GM19455 (cell line): ENCODE data around the gene ACTL8.

Experiments
- ATAC-seq: cut with Tn5 transposase; IDR thresholded peaks from one replicate; pipeline ENCODE4 v1.9.1; 2021; ENCODE audit not compliant: unreplicated experiment

Gene ACTL8, protein sequence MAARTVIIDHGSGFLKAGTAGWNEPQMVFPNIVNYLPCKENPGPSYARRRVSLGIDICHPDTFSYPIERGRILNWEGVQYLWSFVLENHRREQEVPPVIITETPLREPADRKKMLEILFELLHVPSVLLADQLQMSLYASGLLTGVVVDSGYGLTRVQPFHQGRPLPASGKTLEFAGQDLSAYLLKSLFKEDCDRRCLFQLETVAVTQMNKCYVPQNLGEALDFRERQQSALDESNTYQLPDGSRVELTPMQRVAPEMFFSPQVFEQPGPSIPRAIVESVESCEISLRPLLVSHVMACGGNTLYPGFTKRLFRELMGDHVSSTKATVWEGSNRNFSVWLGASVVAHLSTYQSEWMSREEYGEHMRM

DNA sequence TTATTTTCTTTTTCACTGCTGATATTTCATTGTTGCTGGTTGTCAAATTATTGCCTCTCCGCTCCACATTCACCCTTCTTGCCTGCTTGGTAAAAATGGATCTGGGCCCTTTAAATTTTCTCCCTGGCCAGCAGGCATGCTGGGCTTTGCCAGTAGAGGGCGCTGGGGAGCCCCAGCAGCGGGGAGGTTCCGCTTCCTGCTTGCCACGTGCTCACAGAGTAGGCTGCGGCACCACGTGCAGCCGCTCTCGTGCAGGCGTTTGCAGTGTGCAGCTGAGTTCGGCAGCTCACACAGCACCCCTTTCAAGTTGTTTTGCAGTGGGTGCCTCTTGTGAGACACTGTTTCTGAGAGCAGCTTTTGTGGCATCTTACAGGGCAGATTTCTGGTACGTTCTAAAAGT is at the start of gene ACTL8:
Gene ACTL8 (plus strand): TSS at position 214 of the 400 bp plus-strand sequence. CDS start 67,676 bp downstream, outside the sequence.
- no peak for ATAC-seq

DNA sequence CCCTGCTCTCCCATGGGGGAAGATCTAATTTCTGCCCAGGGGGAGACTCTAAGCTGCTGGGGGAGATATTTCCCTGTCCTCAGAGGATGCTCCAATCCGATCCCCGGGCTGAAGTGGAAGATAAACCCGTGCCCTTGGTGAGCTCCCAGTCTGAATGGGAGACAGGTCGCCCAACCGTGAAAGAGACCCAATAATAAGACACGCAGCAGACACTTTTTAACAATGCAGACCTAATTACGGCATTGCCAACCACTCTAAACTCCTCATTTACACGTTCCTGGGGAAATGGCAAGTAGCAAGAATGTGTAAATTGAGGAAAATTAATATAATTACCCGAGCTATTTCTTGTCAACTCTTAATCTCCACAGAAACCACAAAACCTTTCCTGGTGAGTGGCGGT is 48.7 kb upstream of the ACTL8 start:
- no peak for ATAC-seq

DNA sequence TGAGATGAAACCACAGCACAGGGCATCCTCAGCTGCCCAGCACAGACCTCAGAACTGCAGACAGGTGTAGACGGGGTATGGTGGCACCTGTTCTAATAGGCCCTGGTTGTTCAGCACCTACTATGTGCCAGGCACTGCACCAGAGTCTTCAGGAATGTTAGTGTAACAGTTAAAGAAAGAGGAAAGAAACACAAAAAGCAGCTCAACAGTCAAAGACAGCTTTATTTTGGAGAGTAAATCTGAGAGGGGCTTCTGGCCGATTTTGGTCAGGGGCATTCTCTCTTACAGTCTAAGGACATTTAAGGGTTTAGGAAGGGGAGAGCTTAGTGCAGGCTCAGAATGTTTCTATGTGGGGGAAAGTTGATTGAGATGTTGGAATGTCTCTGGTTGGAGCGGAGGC is 45.2 kb upstream of the ACTL8 start:
- ATAC-seq: no peak

DNA sequence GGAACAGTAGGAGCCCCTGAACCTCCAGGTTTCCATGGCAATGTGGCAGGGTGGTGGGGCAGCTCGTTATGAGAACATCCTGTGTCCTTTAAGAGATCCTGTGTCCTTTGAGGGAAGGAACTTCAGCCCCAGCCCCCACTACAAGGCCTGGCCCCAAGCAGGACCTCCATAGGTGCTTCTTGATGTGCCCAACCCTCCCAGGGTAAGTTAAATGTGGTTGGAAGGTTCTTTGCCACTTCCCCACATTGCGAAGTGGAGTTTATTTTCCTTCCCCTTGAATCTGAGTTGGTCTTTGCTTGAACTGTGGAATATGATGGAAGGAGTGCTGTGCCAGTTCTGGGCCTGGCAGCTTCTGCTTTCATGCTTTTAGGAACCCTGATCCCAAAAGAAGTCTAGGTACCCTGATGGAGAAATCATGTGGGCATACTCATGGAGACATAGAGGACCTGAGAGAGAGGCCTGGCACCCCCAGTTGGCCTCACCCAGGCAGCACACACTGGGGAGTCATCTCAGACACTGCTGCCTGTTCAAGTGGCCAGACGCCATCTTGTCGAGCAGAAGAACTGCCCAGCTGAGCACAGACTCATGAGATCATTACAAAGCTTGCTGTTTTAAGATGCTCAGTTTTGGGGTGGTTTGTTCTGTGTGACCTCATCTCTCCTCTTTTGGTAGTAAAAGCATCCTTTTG is 44.1 kb upstream of the ACTL8 start:
- no peak for ATAC-seq

DNA sequence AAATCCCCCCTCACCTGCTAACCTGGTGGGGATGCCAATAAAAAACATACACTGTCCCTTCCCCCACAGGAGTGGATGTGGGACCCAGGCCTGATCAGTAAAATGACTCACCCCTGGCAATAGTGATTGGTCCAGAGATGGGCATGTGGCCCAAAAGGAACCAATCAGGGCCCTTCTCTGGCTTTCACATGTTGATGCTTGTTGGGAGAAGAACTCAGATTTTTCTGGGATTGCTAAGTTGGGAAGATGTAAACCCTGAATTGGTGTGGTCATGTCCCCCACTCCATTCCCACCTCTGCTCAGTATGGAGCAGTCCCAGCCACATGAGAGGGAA is 43.6 kb upstream of the ACTL8 start:
- no peak for ATAC-seq

DNA sequence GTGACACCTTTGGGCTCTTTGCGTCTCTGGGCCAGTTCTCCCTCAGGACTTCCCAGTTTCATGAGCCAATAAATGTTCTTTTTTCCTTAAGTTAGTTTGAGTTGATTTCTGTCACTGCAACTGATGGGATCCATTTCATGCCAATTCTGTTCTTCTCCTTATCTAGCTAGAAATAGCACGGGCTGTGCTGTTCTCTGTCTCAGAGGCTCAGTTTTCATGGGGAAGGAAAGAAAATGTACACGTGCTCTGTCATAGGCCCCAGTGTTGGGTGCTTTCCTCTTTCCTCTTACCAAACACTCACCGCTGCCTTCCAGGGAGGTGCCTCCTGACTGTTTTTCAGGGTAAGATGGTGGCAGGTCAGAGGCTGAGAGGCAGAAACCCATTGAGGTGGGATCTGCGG is 43.2 kb upstream of the ACTL8 start:
- ATAC-seq: no peak

DNA sequence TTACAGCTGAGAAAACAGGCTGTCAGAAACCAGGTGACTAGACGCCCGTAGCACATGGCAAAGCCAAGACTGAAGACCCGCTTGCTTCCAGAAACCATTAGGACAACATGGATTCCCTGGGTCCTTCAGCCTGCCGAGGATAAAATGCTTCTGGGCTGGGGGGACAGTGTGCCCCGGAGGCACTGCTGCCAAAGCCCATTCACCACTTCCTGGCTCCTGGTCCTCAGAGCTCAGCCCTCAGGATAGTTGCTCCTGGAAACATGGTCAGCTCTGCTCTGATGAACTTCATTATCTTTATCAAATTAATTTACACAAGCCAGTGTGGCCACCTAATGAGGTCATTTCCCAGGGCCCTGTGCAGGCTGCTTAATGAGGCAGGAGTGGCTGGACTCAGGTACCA is 41.1 kb upstream of the ACTL8 start:
- no peak for ATAC-seq

DNA sequence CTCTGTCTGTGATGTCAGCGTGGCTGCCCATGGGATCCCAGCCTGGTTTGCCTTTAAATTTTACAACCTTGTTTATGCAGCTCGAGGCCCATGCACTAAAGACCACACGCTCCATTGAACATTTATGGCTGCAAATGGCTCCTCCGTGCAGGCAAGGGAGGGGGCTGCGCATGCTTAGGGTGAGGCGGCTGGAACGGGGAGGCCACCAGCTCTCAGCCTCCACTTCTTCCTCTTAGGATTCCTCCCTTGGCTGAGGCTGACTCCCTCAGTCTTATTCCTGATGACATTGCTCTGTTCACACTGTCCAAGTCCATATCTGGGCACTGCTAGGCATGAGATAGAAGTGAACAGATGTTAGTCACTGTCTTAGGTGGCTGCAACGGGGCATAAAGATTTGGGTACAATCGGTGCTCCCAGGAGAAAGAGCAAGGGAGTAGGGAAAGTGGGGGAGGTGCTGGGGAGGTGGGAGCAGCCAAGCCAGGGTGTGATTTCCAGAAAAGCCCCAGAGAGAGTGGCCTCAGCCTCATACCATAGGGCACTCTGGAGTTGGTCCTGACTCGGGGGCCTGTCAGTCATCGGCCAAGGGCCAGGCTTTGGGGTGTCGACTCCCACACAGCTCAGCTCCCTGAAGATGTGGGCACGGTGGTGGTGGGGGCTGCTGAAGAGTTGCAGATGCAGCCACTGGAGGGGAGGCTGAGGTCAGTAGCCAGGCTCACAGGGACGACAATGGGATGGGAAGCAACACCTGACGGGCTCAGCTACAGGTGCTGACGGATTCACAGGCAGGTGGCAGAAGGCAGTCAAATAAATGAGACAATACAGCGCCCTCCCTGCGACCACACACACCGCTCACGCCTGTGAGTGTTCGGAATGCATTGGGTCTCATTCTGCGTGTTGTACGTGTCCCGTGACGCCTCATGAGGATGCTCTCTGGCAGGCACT is 37.3 kb upstream of the ACTL8 start:
- ATAC-seq: no peak

DNA sequence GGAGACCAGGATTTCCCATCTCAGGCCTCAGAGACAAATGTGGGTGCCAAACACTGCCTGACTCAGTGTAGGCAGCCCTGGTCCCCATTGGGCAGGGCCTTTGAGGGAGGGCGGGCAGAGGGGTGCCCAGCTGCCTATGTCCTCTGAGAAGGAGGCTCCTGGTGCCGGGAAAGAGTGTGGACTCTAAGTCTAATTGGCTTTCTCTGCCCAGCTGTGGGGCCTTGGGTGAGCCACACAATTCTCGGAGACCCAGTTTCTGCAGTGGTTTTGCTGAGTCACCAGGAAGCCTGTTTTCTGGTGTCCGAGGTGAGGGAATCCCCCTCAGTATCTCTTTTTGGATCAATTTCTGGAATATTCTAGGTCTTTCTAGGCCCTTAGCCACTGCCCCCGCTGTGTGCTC is 35.3 kb upstream of the ACTL8 start:
- no peak for ATAC-seq

DNA sequence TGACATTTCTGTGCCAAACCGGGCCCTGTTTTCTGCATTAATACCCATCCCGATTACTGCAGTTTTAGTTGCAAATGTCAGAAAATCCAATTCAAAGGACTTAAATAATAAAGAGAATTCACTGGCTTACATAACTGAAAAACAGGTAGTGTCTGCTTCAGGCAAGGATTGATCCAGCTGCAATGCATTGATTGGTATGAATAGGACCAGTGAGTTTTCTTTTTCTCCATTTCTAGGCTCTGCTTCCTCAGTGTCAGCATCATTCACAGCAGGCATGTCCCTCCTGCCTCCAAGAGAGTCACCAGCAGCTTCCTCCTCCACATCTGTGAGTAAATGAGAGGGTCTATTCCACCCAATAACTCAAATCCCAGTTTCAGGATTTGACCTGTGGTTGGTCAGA is 33.7 kb upstream of the ACTL8 start:
- no peak for ATAC-seq

DNA sequence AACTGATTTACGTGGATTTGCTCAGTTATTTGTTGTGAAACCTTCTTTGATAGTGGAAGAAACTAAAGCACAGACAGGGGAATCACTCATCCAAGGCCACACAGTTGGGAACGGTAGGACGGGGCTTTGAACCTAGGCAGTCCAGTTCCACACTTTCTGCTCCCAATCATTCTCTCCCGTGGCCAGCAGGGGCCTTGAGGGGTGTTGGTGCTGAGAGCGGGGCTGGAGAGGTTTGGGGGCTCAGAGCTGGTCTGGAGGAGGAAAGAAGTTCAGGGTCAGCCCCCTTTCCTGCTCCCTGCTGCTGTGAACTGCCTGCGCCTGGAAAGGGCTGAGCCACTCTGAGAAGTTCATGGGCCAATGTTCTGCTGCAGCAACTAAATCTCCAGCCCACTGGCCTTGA is 31.4 kb upstream of the ACTL8 start:
- no peak for ATAC-seq

DNA sequence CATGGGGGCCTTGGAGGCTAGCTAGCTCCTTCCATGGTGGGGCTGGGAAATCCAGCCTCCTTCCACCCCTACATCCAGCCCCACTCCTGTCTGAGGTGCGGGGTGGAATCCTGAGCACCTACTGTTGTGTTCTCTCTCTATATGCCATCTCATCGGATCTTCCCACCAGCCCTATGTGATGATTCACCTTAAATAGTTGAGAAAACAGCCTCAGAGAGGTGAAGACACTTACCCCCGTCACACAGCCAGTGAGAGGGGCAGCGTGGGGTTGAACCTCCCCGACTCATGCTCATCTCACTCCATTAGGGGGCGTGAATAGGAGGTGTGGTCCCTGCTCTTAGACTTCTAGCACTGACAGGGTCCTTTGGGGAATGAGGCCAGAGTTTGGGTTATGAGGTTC is 31.0 kb upstream of the ACTL8 start:
- no peak for ATAC-seq

DNA sequence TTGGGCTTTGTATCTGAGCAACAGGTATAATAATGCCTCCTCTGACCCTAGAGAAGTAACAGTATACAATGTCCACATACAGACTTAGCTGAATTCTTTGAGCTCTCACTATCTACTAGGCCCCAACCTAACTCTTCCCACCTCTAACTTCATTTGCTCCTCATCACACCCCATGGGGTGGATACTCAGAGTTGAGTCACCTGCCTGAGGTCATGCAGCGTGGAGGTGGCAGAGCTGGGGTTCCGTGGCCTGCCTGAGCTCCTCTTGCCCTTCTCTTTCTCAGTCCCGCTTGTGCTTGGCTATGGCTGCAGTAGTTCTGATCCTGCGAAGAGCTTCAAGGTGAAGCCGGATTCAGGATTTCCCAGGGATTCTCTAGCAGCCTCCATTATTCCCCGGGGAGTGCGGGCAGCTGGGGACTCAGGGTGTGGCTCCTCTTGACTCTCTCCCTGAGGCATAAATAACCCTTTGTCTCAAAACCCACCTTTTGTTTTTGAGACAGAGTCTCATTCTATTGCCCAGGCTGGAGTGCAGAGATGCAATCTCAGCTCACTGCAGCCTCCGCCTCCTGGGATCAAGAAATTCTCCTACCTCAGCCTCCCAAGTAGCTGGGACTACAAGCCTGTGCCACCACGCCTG is 29.9 kb upstream of the ACTL8 start:
- no peak for ATAC-seq

DNA sequence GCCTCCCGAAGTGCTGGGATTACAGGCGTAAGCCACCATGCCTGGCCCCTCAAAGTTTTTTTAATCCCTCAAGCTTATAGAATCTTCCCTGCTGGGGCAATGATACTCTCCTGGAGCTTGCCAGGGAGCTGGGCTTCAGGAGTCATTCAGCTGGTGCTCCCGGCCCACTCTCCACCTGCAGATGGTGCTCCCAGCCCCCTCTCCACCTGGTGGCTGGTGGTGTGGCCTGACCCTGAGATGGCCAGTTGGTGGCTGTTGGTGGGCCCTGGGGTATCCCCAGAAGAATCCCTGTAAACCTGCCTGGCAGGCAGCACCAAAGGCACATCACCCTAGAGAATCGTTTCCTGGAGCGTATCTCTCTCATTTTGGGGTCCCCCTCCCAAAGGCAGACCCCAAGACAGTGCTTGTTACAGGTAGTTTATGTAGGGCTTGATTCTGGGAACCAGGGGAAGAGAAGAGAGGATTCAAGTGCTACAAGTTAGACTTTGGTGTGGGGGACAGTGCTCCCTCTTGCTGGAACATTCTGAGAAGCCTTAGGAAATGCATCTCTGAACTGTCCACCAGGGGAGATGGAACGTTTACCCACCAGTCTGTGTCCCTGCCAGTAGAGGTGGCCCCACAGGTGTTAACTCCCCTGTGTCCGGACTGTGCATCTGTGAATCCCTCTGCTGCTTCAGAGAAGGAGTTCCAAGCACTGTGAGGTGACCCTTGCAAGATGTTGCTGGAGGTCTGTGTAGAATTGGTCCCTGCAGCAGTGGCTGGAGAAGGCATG is 29.1 kb upstream of the ACTL8 start:
- no peak for ATAC-seq

DNA sequence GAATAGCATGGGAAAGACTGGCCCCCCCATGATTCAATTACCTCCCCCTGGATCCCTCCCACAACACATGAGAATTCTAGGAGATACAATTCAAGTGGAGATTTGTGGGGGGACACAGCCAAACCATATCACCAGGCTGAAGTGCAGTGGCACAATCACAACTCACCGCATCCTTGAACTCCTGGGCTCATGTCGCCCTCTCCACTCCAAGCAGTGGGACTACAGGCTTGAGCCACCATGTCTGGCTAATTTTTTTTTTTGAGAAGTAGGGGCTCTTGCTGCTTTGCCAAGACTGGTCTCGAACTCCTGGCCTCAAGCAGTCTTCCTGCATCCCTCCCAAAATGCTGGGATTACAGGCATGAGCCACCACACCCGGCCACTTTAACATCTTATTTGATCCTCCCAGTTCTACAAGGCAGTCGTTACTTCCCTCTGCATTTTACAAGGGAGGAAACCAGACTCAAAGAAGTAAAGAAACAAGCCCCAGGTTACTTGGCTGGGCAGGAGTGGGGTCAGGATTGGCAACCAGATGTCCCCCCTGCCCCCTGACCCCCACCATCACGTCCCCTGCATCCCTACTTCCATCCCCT is 26.9 kb upstream of the ACTL8 start:
- no peak for ATAC-seq

DNA sequence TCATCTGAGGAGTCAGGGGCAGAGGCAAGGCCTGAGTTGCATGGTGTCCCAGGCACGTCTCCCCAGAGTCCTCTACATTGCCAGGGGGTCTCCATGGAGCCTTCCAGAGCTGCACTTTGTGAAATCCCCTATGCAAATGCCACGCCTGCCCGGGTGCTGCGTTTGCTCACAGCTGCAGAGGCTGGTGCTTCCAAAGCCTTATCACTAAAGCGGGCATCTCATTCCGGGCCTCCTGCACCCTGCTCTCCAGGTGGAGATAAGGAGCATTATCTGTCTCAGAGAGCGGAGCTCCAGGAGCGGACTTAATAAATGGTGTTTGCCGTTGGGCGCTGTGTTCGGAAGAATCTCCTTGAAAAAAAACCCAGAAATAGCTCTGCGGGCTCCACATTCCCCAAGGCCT is 25.9 kb upstream of the ACTL8 start:
- ATAC-seq: no peak

DNA sequence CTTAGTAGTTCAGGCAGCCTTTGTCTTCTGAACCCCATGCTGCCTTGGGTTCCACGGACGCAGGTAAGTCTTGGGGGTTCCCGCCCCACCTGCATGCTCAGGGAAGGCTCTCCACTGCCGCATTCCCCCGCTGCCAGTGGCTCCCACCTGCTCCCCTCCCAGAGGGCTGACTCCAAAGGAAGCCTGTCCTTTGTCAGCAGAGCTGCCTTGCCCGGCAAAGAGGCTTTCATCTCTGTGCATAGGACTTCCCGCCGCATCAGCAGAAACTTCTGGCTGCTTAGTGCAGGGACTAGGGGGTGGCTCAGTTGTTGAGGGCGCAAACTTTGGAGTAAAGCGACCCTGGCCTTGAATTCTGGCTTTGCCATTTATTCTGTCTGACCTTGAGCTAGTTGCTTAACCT is 25.2 kb upstream of the ACTL8 start:
- no peak for ATAC-seq

DNA sequence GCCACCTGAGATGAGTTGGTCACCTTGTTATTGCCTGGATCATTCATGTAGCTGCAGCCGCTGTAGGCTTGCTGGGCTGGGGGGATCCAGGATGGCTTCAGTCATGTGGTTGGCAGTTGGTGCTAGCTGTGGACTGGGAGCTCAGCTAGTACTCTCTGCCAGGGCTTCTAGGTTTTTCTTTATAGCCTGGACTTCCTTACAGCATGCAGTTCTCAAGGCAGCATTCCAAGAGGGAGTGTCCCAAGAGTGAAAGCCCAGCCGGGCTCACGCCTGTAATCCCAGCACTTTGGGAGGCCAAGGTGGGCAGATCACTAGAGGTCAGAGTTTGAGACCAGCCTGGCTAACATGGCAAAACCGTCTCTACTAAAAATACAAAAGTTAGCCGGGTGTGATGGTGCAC is 23.7 kb upstream of the ACTL8 start:
- ATAC-seq: no peak

DNA sequence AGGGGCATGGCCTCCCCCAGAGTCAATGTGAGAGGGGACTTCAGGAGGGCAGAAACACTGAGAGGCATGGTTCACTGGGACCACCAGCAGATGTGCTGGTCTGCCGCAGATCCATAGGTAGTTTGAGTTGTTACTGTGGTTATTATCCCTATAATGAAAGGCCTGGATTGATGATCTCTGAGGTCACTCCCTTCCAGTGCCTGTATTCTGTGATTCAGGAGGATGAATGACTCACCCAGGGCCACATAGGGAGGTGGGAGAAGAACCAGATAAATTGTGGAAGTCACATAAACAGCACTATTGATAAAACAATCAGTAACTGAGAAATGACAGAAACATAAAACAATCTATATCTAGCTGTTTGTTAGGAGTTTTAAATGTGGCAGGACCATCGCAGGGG is 22.7 kb upstream of the ACTL8 start:
- no peak for ATAC-seq

DNA sequence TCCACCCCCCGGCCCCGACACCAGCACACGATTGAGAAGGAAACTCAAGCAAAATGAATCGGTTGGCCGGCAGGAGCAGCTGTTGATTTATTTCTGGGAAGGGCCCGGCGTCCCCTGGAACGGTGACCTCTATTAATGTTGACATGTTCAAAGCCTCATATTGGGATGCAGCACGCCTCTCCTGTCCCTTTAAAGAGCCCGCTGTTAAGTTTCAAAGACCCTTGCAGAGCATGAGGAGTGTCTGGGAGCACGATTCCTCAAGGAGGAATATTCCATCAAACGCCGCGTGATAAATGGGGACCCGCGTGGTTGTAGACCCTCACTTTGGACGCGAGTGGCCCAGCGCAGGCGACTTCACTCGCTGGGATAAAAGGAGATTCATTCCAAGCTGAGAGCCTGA is 21.5 kb upstream of the ACTL8 start:
- no peak for ATAC-seq
